Stimulated activated CD8-positive, alpha-beta memory T cell treated with anti-CD3 and anti-CD28 coated beads, Interleukin-7, amount 100 ng/mL, for 48 hours (primary cell): ENCODE data around the gene GAB4.

Source experiments
- DNase-seq, 2 donors: peaks; one replicate each; pipeline ENCODE4 v3.0.0-alpha.2; 2020; ENCODE audit warnings: low read depth in 1 of 2; ENCODE audit errors: extremely low read depth in 1 of 2

The GAB4 gene

DNA sequence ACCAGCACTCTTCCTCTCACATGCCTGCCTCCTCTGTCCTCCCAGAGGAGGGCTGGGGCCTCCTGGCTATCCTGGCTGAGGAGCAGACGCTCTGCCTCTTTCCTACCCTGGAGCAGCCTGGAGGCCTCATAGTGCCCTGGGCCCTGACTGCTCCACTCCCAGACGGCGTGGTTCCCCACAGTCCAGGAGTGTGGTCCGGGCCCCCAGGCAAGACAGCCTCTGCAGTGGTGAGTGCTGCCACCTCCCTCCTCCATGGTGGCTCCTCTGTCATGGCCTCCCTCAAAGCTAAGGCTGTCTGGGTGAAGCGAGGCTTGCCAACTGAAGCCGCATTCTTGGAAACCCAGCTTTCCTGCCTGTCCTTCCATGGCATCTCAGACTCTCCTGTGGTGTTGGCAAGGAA is 19.8 kb downstream of the GAB4 start:
- DNase-seq = no peak

DNA sequence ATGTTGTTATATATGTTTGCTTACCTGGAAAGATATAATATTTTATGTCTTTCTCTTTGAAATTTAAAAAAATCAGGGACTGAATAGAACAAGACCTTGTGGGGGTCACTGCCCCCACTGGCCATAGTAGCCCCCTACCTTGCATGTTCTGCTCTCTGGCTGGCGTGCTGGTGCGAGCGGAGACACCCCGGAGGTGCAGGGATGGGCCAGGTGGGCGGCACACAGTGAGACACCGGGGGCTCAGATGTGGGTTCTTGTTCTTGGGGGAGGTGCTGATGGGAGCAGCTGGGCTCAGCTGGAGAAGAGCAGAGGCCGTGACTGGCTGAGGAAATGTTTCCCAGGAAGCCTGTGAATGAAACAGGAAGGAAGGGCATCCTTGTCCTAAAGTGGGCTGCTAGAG is 20.2 kb downstream of the GAB4 start:
- DNase-seq = no peak

DNA sequence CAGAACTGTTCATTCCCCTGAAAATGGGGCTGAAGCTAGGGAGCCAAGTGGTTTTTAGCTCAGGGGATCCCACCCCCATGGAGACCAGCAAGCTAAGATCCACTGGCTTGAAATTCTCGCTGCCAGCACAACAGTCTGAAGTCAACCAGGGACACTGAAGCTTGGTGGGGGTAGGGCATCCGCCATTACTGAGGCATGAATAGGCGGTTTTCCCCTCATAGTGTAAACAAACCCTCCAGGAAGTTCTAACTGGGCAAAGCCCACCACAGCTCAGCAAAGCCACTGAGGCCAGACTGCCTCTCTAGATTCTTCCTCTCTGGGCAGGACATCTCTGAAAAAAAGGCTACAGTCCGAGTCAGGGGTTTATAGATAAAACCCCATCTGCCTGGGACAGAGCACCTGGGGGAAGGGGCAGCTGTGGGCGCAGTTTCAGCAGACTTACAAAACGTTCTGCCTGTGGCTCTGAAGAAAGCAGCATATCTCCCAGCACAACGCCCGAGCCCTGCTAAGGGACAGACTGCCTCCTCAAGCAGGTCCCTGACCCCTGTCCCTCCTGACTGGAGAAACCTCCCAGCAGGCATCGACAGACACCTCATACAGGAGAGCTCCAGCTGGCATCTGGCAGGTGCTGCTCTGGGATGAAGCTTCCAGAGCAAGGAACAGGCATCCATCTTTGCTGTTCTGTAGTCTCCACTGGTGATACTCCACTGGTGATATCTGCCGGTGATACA is 32.7 kb downstream of the GAB4 start:
- no peak for DNase-seq

DNA sequence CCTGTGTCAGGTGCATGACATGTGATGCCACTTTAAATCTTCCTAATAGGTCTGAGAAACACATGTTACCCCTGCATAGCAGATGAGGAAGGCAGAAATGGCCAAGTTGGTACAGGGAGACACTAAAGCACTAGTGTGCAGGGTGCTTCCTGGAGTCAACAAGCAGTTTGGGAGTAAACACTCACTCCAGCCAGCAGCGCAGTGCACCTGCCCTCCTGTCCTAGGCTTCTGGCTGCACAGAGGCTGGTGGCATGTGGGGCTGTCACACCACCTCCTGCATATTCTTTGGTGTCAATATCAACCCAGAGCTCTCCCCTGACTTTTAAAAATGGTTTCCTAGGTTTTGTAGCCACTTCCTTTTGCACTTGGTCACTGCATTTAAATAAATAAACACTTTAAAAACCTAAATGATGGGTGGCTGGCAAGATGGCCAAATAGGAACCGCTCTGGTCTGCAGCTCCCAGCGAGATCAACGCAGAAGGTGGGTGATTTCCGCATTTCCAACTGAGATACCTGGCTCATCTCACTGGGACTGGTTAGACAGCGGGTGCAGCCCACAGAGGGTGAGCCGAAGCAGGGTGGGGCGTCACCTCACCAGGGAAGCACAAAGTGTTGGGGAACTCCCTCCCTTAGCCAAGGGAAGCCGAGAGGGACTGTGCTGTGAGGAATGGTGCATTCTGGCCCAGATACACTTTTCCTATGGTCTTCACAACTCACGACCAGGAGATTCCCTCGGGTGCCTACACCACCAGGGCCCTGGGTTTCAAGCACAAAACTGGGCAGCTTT is 33.5 kb downstream of the GAB4 start:
- DNase-seq = no peak

DNA sequence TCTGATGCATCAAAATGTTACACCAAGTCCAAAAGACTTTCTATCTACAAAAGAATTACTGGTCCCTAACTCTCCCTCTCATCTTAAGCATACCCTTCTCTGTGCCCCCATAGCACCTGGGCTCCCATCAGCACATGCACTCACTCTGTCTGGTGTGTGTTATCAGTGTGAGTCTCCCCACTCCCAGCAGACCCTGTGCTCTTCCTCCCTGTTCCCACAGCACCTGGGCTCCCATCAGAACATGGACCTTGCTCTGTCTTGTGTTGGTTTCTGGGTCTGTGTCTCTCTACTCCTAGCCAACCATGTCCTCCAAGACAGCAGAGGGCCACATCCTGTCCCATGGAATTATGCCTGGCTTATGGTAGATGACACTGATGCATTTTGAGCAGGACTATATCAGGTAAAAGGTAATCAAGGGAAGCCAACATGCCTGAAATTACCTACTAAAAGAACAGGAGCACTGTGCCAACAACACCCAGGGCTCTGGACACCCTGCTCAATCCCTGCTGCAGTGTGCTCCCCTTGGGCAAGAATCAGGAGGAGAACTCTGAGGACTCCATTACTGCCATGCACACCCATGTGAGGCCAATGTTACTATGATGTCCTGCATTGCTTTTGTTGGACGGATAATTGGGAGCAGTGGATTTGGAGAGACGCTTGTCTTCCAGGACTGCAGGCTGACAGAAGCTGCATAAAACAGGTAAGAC is 34.3 kb downstream of the GAB4 start:
- no peak for DNase-seq

DNA sequence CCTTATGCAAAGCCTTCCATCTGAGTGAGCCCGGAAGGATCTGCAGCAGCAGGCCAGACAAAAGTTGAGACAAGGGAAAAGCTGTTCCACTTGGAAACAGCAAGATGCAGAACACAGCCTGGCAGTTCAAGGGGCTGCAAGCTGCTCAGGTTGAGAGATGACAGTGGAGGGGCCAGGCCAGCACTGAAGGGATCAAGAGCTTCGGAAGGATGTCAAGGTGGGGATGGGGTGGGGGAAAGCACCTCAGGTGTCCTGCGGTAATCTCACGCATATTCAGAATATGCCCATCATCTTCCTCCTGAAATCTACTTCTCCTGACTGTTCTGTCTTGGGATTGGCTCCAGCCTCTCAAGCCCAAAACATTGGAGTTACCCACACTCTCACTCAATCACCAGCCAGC is 35.7 kb downstream of the GAB4 start:
- DNase-seq = no peak

DNA sequence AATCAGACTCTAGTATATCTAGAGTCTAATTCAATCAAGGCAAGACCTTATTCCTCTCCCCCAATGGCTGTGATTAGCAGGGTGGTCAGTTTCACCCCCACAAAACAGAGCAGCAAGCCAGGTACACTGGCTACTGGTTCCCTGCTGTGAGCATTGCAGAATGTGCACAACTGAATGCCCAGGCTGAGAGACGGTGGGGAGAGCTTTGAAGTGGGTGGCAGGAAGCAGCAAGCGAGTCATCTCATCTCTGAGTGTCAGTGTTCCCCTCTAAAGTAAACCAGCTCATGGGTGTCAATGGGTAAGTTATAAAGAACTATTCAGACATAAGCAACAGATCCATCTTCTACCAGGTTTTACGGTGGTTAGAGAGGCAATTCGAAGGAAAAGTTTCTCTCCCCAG is 37.6 kb downstream of the GAB4 start:
- peak in 1 of 2 donors; percentile 6 for DNase-seq

DNA sequence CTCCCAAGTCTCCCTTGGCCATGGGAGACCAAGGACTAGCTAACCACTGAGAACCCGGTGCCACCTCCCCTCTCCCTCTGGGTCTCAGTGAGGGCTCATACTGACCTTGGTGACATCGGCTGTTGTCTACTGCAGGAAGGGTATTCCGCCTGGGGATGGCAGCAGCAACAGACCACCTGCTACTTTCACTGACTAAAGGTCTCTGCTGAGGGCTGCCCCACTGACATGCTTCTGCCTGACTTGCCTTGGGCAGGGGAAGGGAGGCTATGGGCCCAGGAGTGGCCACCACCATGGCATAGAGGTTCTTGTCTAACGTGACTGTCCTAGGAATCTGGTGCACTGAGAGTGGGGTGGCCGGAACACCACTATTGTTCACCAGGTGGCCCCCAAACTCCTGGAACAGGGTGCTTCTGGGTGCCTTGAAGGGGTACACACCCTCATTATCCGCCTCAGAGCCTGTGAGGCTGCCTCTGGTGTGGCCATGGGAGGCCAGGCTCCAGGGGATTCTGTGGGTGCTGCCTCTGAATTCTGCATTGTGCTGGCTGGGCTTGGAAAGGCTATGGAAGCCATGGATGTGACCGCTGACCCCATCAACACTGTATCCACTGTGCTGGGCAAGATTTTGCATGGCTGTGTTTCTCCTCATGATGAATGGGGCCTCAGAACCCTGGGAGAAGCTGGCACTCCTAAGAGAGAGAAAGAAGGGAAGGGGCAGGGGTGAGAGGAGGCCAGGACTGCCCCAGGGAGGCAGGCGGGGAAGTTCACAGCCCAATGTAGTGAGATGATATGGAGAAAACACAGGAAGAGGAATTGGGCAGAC is 38.3 kb downstream of the GAB4 start:
- no peak for DNase-seq

DNA sequence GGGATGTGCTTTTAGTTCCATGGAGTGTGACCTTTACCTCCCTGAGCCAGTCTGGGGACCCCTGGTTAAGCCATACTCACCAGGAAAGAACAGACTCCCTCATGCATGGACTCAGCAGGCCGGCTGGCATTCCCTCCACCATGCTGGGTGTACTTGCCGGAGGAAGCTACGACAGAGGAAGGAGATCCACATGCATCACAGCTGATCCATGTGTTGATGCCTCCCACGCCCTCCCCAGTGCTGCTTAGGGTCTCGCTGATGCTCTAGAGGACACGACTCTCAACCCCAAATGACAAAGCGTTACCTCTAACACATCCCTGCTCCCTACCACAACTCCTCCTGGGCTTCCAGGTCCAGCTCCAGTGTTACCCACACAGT is 39.8 kb downstream of the GAB4 start:
- no peak for DNase-seq

DNA sequence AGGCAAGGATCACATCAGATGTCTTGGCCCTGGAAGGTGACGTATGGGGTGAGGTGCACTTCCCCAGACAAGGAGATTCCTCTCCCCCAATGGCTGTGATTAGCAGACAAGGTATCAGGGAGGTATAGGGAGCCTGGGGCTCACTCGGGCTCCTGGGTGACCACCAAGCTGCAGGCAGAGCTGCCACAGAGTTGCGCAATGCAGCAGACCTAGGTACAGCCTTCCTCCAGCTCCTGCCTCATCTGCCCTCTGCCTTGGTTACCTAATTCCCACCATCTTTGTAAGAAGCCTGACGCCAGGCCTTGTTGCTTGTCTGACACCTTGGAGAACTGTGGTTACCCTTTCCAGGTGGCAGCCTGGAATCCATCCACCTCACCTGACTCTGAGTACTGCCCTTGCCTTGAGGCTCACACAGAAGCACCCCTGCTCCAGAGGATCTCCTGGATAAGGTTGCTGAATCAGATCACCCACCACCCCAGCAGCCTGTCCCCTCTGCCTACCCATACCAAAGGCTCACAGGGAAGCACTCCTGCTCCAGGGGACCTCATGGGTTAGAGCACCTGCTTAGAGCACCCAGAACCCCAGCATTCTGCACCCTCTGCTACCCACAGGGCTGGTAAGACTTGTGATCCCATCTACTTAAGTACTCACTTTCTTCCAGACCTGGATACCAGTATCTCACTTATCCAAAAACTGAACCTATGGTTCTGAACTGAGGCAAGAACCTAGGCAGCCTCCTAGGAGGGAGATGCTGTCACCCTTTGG is 40.4 kb downstream of the GAB4 start:
- no peak for DNase-seq

DNA sequence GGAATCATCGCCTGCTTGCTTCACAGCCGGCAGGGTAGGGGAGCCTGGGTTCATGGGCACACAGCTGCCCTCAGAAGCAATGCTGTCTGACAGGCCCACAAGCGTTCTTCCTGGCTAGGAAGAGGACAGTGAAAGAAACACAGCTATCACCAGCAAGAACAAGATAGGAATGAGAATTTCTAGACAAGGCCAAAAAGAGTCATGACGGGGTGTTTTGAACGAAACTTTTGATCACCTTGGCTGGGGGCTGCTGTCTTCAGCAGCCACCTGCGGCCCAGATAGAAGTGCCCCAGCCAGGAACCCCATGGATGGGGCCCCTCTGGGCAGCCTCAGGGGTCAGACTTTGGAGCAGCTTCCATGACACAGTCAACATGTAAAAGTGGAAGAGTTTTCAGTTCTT is 41.8 kb downstream of the GAB4 start:
- DNase-seq = no peak

DNA sequence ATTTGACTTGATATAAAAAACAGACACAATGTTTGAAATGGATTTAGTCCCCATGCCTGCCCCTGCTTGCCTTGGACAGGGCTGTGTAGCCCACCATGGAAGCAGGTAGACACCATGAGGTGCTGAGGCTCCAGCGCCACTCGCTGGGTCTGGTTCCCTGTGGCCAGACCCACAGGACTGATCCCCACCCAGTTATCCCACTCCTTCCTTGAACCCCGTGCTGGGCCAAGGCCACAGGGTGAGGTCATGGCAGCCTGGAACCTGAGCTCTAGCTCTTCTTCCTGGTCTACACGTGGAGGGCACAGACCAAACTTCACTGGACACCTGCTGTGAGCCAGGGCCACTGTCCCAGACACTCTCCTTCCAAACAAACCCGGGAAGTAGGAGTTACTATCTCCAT is 42.5 kb downstream of the GAB4 start:
- DNase-seq = no peak

DNA sequence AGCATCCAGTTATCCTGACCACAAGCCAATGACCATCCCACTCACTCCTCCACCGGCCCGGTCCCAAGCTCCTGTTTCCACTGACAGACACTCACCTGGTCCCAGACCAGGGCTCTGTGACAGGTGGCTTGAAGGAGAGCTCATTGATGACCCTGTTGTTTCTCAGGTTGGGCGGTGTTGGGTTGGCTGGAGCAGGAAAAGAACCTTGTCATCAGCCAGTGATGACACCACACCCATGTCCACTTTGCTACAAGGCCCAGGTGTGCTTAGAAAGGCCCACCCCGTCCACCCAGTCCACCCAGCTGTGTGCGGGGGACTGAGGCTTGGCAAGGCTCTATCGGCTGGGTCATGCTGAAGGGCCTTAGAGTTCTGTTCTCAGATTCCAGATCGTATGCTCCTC is 42.9 kb downstream of the GAB4 start:
- no peak for DNase-seq

DNA sequence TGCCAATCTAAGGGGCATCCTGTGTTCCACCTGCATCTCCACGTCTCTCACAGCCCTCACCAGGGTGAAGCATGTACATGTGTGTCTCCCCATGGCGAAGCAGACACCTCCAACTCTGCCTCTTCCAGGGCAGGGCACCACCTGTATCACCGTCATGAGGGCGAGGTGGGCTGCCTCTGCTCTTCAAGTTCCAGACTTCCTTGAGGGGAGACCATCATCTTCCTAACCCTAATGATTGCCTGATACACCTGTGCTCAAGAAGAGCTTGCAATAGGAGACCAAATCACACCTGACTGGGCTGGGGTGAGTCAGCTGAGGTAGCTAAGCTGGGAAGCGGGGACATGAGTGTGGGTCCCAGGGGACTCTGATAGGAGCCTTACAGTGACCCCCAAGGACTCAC is 43.7 kb downstream of the GAB4 start:
- no peak for DNase-seq

DNA sequence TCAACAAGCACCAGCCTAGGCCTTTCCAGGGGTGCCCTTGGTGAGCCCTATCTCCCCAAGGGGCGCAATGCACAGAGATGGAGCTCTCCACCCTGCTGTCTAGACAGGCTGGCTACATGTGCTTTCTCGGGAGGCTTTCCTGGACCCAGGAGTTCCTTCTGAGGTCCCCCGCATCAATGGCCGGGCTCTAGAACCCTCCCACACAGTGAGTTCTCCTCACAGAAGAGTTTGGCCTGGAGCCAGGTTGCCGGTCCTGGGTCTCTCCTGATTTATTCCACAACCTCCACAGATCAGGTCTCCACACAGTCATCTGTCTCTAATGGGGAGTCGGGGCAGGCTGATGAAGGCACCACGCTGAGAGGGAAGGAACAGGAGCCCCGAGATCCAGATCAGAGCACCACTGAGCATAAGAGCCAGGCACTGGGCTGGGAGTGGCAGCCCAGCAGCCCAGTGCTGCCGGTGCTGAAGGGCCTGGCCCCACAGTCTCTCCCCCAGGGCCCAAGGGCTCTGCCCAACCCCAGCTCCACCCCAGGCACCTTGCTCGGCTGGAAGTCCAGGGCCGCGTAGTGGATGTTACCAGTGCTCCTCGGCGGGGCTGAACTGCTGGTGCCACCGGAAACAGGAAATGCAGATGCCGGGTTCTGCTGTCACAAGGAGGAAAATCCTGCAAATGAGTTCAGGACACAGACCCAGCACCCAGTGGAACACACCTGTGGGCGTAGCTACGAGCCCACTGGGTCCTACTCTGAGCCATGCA is 44.7 kb downstream of the GAB4 start:
- no peak for DNase-seq

DNA sequence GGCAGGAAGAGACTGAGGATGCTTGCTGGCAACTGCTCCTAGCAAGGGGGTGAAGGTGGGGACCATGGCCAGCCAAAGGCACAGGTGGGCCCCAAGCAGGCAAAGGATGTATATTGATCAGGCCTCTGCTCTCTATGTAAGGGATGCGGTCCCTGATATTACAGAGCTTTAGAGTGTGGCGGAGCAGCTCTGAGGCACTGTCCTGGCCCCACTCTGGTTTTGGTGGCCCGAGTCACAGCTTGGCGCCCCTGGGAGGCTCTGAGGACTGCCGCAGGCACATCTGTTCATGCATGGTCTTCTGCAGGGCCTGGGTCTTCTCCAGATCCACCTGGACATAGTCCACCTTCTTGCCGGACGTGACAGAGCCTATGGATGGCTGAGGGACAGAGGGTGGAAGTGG is 45.5 kb downstream of the GAB4 start:
- DNase-seq = no peak

DNA sequence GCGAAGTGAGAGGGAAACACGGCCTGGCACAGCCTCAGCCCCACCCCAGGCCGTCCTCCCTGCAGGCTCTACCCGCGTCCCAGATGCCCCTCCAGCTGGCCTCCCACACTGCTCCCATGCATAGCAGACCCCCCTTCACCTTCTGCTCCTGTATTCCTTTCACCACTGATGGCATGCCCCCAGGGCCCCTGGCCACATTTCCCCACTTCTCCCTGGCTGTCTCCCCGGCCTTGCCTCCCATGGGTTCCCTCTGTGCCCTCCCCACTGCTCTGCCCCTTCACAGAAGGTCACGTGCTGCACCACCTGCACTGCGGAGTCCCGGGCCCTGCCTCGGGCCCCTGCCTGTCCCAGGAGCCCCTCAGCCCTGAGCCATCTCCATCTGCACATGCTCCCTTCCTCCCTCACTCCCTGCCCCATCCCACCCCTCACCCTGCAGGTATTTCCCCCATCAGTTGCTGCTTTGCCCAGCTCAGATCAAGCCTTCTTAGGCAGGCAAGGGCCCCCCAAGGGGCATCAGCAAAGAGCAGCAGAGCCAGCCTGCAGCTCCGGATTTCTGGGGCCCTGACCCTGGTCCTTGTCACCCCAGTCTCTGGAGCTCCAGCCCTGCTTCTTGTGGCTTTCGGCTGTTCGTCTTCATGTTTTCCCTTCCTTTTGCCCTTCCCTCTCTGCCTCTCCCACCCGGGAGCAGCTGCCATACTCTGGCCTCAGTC is 46.4 kb downstream of the GAB4 start:
- DNase-seq = no peak

DNA sequence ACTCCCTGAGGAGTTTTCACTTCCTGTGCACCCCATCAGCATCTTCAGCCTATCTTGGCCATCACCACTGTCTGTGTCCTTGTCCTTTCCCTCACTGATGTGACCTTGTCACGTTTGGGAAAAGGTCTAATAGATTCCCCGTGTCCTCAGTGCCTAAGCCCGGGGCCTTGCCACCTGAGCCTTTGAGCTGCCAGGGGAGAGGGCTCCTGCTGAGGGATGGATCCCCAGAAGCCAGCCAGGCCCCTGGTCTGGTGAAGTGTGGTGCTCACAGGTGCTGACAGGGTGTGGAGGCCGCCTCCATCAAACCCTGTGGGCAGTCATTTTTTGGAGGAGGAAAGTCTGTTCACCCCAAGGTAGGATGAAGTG is 47.2 kb downstream of the GAB4 start:
- no peak for DNase-seq

DNA sequence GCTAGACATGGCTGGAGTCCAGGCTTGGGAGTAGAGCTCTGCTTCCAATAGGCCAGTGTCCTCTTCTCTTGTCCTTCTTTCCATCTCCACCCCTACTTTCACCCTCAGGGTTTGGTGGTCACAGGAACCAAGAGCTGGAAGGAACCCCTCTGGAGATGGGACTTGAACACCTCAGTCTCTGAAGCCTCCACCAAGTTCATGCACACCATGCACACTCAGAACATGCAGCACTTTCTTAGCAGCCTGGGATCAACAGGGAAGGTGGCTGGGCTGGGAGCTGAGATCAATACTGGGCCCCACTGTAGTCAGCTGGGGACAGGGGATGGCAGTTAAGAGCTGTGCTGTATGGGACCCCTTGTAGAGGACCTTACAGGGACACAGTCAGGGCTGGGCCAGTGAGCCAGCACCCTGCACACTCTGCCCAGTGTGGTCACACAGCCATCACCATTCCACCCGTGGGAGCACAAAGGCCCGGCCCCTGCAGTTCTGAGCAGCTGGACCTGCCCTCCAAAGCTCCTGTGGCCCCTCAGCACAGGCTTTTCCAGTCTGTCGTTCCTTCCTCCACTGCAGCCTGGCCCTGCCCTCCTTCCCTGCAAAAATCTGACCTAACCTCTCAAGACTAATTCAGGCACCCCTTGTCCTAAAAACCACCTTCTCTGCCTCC is 47.7 kb downstream of the GAB4 start:
- no peak for DNase-seq
